DMS79 (cell line): Measurements from ENCODE around the gene ATAD1.
"Not testable (repeated sequence)": the region's sequence is repeated elsewhere in the genome, so short reads cannot be mapped to it uniquely, and the experiment has no call there.

Source experiments
- DNase-seq: peaks from one replicate; lab custom pipeline; 2025; lab: John Stamatoyannopoulos, UW

The ATAD1 gene

GRCh38 chr10:87817609-87818504, at the start of gene ATAD1:
Gene ATAD1, minus strand, starts transcription at chr10:87818226. Its CDS starts 3,627 bp downstream, at chr10:87814599.
- peak; percentile 67 for DNase-seq

- no peak for DNase-seq
Measured at GRCh38 chr10:87867453-87867852, 49.4 kb upstream of the ATAD1 start.

- DNase-seq, result no peak
Measured at GRCh38 chr10:87866412-87866974, 48.5 kb upstream of the ATAD1 start.

GRCh38 chr10:87865241-87865881, 47.3 kb upstream of the ATAD1 start:
- DNase-seq, result no peak

GRCh38 chr10:87864496-87865059, 46.6 kb upstream of the ATAD1 start:
- no peak for DNase-seq

GRCh38 chr10:87863951-87864495, 46.0 kb upstream of the ATAD1 start:
- not testable (repeated sequence) for DNase-seq

GRCh38 chr10:87863053-87863943, 45.3 kb upstream of the ATAD1 start, which contains the start of the genes KLLN and PTEN:
Gene KLLN, minus strand, starts transcription at chr10:87863533. Its CDS starts 1,046 bp downstream, at chr10:87862487.
Gene PTEN, plus strand, starts transcription at chr10:87863625. Its CDS starts 845 bp downstream, at chr10:87864470.
- peak; percentile 47 for DNase-seq

GRCh38 chr10:87862679-87863052, 44.6 kb upstream of the ATAD1 start:
- no peak for DNase-seq

- peak; percentile 79 for DNase-seq
Measured at GRCh38 chr10:87861953-87862678, 44.1 kb upstream of the ATAD1 start.

GRCh38 chr10:87861566-87861952, 43.5 kb upstream of the ATAD1 start:
- no peak for DNase-seq

GRCh38 chr10:87860816-87861403, 42.9 kb upstream of the ATAD1 start:
- DNase-seq, result no peak

GRCh38 chr10:87860156-87860795, 42.2 kb upstream of the ATAD1 start:
- no peak for DNase-seq

GRCh38 chr10:87855665-87856064, 37.6 kb upstream of the ATAD1 start:
- not testable (repeated sequence) for DNase-seq

GRCh38 chr10:87855247-87855646, 37.2 kb upstream of the ATAD1 start:
- DNase-seq, result not testable (repeated sequence)

GRCh38 chr10:87852089-87852488, 34.1 kb upstream of the ATAD1 start:
- DNase-seq, result no peak

- no peak for DNase-seq
Measured at GRCh38 chr10:87850742-87851205, 32.7 kb upstream of the ATAD1 start.

GRCh38 chr10:87849001-87849400, 31.0 kb upstream of the ATAD1 start:
- no peak for DNase-seq

- DNase-seq, result no peak
Measured at GRCh38 chr10:87847550-87847949, 29.5 kb upstream of the ATAD1 start.

- DNase-seq, result not testable (repeated sequence)
Measured at GRCh38 chr10:87846711-87847110, 28.7 kb upstream of the ATAD1 start.
